HL-60/S4 treated with phorbol 12-myristate 13-acetate at 8.2 ng/mL for 4 days and 3 days (cell line): ENCODE measurements around the gene RAPGEF3.

Source experiments
- in situ Hi-C: fragments of 300-500 bp; cut with MboI; formaldehyde crosslinking; loops from 2 replicates; pipeline ENCODE4 v1.15.0; 2022; ENCODE audit warnings: low sequenced_read_pairs

Gene RAPGEF3

DNA sequence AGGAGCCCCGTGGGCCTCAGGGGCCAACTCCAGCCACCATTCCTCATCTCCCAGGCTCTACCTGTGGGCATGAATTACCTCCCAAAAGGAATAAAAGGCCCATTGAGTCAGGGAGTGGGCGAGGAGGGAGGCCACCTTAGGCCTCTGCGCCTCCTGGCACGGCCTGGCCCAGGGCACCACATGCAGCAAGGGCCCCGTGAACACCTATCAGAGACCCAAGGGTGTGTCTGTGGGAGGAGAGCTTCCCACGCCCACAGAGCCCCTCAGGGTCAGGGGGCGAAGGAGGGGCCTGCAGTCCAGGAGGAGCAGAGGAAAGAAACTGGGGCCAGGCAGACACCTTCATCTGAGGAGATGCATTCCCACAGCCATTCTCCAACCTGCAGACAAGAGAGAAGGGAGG lies 12.2 kb downstream of the RAPGEF3 start:
- in situ Hi-C loops: loop anchor here (25.0 kb wide), 1 partner anchor 416 kb away; the partner anchor contains the start of gene ASB8

DNA sequence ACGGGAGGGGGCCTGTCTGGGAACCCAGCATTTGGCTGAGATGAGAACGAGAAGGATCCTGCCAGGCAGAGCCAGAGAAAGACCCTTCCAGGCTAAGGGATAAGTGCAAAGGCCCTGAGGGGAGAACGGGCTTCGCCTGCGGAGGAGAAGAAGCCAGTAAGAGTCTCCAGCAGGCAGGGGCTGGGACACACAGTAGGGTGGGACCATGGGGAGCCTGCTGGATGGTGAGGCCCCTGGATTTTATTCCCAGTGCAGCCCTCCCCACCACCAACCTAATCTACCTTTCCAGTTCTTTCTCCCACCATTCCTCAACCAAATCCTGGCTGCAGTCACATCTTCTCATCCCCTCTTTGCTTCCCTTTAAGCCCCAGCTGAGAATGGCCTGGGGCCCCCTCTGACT lies 12.6 kb downstream of the RAPGEF3 start:
- in situ Hi-C loops: loop anchor here (25.0 kb wide), 1 partner anchor 416 kb away; the partner anchor contains the start of gene ASB8

DNA sequence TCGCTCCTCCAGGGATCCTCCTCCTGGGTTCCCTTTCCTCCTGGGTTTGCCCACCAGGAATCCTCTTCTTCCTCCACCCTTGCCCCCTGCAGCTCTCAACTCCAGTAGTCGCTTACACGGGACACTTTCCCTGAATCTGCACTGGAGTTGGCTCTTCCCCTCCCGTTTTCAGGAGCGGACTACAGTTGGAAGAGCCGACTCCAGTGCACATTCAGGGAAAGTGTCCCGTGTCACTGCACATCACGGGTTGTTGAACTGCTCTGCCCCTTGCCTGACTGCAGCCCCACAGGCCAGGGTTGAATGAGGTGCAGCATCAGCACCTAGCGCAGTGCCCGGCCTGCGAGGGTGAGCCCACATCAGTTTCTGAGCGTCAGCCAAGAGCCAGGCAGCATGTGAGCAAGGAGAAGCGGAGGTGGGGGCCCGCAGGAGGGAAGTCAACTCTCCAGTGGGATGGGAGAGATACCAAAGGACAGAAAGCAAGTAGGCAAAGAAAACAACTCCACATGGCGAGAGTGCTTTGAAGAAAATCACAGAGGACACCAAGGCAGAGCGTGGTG lies 13.1 kb downstream of the RAPGEF3 start:
- in situ Hi-C loops: loop anchor here (25.0 kb wide), 1 partner anchor 417 kb away; the partner anchor contains the start of gene ASB8

DNA sequence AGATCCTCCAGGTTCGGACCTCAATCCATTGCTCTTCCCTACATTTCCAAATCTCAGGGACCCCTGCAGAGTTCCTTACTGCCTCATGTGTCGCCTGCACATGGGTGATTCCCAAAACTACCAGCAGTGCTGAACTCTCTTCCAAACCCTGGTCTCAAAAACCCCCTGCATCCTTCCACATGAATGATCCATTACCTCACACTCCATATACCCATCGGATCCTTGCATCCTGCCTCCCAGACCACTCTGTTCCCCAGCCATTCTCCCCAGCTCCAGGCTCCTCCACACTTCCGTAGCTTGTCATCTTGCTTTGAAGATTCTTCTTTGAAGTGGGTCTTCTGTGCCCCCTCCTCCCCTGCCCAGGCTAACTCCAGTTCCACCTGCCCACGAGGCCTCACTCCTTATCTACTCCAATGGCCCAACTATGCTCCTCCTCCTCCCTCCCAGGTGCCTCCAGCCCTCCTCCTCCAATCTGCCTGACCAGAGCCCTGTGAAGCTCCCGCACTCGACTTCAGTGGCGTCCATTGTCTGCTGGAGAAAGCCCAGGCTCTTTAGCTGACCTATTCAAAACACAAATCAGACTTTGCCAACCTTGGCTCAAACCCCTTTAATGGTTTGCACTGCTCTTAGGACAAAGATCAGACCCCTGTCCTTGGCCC lies 13.8 kb downstream of the RAPGEF3 start:
- in situ Hi-C loops: loop anchor here (25.0 kb wide), 1 partner anchor 417 kb away; the partner anchor contains the start of gene ASB8

DNA sequence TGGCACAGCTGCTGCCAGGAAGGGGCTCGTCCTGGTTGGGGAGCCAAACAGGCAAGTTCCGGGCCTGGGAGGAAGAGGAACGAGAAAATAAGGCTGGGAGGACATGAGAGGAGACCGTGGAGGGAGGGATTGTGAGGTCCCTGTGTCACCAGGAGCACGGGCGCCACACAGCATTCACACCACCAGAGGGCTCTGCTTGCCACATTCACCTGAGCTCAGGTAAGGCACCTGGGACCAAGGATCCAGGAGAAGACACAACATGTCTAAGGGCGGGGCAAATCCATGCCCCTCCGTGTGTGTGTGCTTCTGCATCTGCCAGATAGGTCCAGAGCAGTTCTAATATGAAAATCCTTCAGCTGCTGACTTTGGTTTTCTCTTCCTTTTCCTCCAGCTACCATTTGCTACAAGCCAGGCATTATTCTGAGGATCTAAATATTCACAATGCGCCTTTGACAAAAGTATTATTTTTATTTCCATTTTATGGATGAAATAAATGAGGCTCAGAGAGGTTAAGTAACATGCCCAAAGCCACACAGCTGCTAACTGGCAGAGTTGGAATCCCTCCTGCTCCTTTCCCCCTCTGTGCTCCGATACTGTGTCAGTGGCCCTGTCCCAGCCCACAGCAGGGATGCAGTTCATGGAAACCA lies 14.6 kb downstream of the RAPGEF3 start:
- in situ Hi-C loops: loop anchor here (25.0 kb wide), 1 partner anchor 418 kb away; the partner anchor contains the start of gene ASB8

DNA sequence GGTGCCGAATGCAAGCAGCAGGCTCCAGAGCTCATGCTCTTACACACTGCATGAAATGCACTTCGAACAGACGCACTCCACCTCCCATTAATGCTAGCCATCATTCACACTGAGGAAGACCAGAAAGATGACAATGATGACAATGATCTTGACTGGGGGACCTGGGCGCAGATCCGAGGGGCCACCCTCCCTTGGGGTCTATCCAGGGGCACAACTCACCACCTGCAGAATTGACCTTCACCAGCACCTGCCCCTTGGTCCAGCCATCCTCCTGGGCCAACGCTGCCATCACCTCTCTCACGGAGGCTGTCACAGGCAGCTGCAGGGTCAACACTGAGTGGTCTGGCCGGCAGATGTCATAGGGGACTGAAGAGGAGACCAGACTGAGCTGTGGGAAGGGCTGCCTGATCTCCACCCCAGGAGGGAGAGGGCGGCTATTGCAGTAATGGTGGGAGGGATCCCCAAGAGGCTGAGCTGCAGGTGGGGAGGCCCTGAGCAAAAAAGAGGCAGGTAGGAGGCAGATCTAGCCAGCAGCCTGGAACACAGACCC lies 15.3 kb downstream of the RAPGEF3 start:
- in situ Hi-C loops: loop anchor here (25.0 kb wide), 1 partner anchor 419 kb away; the partner anchor contains the start of gene ASB8

DNA sequence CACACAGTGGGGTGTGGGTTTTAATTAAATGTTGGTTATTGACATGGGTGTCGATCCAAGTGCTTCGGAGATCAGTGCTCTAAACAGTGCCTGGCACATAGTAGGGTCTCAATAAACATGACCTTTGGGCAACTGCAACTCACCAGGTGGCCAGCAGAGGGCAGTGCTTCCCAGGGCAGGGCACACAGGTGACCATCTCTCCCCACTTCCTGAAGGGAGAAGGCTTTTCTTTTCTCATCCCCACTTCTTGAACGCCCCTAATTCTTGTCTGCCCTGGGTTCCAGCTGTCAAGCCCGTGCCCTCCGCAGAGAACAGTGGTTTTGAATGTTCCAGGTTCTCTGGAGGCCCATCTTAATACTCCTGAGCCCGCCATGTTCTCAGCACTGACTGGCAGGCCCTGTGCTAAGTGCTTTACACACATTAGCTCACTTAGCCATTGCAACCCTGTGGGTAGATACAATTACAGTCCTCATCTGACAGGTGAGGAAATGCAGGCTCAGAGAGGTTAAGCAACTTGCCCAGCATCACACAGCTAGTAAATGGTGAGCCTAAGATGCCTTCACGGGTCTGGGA lies 16.3 kb downstream of the RAPGEF3 start:
- in situ Hi-C loops: loop anchor here (25.0 kb wide), 1 partner anchor 420 kb away; the partner anchor contains the start of gene ASB8

DNA sequence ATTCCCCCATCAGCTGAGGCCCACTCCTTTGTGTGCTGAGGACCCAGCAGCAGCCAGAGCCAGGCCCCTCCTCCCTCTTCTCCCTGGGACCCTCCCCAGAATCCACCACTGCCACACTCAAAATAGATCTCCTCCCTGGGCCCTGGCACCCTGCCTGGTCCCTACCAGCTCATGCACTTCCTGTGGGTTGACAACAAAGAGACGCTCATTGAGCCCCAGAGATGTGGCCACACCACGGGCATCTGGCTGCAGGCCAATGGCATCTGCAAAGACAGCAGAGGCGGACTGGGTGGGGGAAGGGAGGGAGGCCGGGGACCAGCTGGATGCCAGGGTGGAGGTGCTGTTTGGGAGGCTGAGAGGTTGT lies 17.4 kb downstream of the RAPGEF3 start:
- in situ Hi-C loops: loop anchor here (25.0 kb wide), 1 partner anchor 421 kb away; the partner anchor contains the start of gene ASB8

DNA sequence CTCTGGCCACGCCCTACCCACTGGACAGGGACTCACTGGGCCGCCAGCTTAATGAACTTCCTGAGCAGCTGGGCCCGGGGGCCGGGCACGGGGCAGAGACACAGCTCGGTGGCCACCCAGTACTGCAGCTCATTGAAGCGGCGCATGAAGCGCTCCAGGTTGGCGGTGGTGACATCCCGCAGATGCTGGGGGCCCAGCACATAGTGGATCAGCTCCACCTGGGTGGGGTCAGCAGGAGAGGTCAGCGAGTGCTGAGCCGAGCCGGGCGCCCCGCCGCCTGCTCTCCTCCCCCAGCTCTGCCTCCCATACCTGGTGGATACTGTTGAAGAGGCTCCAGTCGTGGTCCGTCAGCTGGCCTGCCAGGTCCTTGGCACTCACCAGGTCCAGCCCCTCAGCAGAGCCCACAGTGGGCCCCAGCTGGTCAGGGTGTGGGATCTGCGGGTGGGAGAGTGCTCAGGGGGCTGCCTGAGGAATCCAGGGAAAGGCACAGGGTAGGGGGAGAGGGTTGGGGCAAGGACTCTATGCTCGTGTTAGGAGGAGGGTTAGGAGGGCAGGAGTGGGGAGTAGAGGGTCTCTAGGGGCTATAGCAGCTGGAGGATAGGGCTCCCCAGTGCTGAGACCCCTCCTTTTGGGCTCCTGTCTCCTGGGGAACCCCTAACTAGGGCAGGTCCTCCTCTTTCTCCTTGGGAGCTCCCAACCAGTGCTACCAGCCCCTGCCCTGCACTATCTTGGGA lies 17.9 kb downstream of the RAPGEF3 start:
- in situ Hi-C loops: loop anchor here (25.0 kb wide), 1 partner anchor 422 kb away; the partner anchor contains the start of gene ASB8

DNA sequence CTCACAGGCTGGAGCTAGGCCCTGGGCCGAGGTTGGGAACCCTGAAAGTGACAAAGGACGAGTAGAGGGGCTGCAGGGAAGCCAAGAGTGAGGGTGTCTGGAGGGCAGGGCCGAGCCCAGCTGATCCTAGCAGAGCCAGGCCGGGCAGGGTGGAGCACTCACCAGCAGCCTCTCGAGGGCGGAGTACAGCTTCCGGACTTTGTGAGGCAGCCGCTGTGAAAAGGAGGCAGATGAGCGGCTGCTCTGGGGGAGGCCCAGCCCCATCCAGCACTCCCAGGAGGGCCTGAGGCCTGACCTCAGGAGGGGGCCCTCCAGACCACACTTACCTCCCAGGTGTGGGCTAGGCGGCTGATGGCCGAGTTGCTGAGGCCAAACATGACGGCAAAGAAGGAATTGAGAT lies 18.7 kb downstream of the RAPGEF3 start:
- in situ Hi-C loops: loop anchor here (25.0 kb wide), 1 partner anchor 422 kb away; the partner anchor contains the start of gene ASB8

DNA sequence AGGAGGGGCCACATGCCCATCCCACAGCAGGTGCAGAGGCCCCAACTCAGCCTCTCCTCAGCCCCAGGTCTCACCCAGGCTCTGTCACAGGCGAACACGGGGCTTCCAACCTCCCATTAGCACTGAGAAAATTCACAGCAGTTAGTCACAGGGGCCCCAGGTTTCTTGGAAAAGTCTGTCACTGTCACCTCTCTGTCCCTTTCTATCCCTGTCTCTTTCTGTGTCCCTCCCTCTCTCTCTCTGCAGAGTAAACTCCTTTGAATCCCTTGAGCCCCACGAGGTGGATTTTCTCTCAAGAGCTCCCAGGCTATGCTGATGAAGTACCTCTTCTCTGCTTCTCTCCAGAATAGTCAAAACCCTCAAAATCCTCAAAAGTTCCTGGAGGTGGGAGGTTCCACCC lies 19.4 kb downstream of the RAPGEF3 start:
- in situ Hi-C loops: loop anchor here (25.0 kb wide), 1 partner anchor 423 kb away; the partner anchor contains the start of gene ASB8

DNA sequence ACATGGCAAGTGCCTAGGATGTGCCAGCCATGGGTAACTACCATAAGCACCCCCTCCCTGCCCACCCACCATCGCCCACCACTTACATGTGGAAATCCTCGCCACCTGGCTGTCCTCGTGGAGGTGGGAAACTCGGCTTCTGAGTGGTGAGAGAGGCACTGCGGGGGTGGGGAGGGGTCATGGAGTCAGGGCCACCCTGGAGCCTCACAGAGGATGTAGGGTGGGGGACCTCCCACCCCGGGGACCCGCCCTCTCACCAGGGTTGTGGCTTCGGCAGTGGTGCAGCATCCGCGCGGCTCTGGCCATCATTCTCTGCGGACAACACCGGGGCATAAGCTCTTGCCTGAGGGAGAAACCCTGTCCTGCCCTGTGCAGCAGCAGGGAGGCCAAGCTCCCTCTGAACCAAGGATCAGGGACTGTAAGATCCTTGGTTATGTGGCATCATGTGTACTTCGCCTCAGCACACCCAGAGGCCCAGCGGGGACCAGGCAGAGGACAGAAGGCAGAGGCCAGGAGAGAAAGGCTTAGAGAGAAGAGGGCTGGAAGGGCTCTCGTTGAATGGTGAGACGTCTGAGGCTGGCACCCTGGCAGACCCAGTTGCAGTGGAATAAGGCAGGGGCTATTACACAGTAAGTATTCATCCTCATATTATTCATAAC lies 20.6 kb downstream of the RAPGEF3 start:
- in situ Hi-C loops: loop anchor here (25.0 kb wide), 1 partner anchor 424 kb away; the partner anchor contains the start of gene ASB8

DNA sequence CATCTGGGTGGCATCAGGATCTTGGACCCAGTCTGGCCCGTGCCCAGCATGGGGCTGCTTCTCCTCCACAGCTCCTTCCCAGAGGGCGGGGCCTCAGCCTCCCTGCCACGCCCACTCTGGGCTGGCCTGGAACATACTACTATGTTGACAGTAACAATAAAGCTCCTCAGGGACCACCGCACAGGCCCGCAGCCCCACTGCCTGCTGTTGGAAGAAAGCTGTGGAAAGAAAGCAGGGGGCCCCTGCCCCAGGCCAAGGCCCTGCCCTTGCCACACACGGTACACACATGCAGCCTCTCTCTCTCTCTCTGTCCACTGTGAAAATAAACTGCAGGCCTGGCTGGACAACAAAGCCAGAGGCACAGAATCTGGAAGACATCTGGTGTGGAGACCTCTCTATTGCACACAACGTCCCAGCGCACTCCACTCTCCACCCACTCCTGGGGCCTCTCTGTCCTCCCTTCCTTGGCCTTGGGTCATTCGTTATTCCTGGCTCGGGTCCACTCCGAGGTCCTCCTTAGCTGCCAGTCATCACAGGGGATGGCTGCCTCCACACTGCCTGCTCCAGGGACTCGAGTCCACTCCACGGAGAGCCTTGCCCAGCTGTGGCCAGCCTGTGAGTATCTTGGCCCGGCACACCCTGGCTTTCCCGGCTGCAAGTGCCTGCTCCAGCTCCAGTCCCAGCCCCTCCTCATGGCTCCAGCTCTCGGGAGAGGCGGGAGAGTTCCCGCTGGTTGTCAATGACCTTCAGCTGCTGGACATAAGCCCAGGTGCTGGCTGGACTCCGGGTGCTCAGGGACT lies 21.6 kb downstream of the RAPGEF3 start:
- in situ Hi-C loops: loop anchor here (25.0 kb wide), 1 partner anchor 425 kb away; the partner anchor contains the start of gene ASB8

DNA sequence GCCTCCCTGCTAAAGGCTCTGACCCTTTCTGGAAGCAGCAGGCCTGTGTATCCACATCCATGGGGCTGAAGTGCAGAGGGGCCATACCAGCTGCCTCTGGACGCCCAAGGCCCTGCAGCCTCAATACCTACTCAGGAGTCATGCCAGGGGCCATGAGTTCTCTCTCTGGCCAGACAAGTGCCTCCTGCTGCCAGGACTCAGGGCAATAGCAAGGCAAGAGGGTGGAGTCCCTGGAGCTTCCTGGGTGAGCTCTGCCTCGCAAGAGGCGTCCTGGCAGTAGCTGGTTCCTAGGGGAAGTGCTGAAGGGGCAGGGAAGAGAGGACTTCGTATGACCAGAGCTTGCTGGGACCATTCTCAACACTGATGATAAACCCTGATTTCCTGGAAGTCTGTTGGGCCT lies 22.5 kb downstream of the RAPGEF3 start:
- in situ Hi-C loops: loop anchor here (25.0 kb wide), 1 partner anchor 426 kb away; the partner anchor contains the start of gene ASB8

DNA sequence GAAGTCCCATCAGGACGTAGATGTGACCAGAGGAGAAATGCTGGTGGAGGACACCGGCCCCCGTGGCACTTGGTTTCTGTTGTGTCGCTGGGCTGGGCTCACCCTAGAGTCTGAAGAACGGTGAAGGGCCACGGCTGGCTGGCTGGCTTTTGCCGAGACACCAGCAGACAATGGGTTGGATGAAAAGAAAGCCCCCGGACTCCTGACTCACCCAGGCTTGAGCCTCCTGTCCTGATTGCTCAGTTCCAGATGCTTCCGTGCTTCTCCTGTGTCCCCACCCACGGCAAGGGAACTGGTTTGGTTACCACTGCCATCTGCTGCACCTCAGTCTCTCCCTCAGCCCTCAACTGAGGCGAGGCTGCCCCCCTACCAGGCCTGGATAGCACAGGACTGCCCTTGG lies 23.0 kb downstream of the RAPGEF3 start:
- in situ Hi-C loops: loop anchor here (25.0 kb wide), 1 partner anchor 427 kb away; the partner anchor contains the start of gene ASB8

DNA sequence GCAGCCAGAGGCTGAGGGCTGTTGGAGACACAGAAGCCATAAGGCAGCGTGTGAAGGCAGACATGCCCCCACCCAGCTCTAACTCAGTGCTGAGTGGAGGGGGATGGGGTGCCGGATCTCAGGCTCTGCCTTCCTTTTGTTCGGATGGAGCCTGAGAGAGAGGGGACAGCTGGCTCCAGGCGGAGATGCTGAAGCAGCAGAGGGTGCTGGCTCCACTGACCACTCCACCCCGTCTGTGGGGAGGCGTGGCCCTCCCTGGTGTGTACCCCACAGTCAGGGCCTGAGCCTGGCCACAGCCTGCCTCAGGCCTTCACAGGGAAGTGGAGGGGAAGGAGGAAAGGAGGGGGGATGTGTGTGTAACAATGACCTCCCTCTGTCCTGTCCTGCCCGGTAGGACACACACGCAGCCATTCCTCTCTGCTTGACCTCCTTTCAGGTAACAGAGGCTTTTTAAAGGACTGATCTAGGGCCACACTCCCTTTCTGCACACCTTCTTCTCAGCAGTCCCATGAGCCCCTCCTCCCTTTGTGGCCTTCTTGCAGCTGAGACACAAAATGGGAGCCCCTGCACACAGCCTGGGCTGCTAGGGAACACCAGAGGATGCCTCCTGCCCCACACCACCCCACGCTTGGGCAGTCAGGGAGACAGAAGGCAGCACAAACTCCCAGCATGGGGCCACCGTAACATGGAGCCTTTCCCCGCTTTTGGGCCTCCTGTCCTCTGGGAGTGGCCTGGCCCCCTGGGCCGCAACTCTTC lies 23.8 kb downstream of the RAPGEF3 start:
- in situ Hi-C loops: loop anchor here (25.0 kb wide), 1 partner anchor 427 kb away; the partner anchor contains the start of gene ASB8

DNA sequence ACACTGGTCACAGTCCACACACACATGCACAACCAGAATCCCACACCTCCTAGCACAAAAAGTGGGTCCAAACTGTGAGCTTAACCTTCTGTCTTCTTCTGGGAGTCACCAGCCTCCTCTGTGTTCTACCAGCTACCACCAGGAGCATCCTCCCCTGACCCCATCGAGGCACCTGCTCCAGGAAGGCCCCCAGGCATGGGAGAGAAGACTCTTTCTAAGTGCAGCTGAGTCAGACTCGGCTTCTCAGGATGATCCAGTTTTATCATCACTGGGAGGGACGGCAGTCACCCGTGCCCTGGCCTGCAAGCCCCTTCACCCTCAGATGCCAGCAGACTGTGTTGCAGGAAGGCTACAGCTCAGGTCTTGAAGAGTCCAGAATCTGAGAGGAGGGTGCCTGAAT lies 25.5 kb downstream of the RAPGEF3 start:
- in situ Hi-C loops: loop anchor here (25.0 kb wide), 1 partner anchor 429 kb away; the partner anchor contains the start of gene ASB8

DNA sequence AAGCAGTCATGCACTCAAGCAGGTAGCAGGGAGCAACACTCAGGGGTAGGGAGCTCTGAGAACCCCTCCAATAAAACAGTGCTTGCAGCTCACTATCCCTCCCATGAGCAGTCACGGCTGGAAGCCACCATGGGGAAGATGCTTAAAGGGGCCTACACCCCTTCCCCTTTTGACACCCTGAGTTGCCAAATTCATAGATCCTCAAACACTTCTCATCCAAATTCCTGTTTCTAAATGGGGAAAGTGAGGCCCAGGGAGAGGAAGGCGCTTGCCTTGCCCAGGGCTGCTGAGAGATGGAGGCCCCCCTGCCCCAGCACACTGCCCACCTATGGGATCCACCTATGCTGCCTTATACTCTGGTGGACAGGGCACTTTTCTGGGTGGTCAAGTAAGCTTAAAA lies 26.2 kb downstream of the RAPGEF3 start:
- in situ Hi-C loops: loop anchor here (25.0 kb wide), 1 partner anchor 430 kb away; the partner anchor contains the start of gene ASB8
